ENCODE data around the gene NUAK2.

The NUAK2 gene

DNA sequence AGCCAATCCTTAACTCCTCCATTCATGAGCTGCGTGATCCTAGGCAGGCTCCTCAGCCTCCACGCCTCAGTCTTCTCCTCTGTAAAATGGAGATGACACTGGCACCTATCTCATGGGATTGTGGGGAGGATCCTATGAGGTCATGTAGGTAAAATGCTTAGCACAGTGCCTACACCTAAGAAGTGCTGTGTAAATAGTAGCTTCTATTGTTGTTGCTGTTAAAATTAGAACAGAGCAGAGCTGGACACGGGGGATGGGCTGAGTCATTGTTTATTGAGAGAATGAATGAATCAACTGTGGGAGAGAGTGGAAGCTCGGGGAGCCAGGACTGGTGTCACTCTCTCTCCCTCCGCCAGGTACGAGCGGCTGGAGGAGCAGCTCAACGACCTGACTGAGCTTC is 50.8 kb downstream of the NUAK2 start:
- no peak for DNase-seq

DNA sequence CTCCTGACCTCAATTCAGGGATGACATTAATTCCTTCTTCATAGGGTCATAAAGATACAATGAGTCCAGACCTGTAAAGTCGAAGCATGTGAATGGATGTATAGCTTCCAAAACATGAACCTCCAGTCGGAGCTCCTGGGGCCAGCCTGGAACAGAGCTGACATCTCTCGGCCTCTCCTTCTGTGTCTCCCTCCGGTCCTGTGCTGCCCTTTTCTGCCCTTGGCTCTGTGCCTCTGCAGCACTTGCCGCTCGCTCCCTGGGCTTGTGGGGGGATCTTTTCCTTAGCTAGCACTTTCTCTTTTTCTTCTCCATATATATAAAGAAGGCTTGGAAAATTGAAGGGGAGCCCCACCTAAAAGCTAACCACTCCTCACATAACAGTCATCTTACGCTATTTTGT is 51.3 kb downstream of the NUAK2 start:
- no peak for DNase-seq

DNA sequence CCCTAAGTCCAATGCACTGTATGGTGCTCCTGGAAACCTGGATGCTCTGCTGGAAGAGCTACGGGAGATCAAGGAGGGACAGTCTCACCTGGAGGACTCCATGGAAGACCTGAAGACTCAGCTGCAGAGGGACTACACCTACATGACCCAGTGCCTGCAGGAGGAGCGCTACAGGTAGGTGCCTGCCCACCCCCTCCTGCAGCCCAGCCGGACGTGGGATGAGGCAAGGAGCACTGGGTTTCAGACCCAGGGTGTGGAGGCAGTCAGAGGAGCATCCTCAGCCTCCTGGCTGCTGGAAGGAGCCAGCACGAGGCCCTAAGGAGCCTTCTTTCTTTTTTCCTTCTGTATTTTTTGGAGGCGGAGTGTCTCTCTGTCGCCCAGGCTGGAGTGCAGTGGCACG is 51.8 kb downstream of the NUAK2 start:
- DNase-seq: no peak

- DNase-seq: no peak
Measured at GRCh38 chr1:205268846-205269680, 52.5 kb downstream of the NUAK2 start.

GRCh38 chr1:205267306-205267902 is 54.1 kb downstream of the NUAK2 start:
- DNase-seq: no peak

- no peak for DNase-seq
Measured at GRCh38 chr1:205266611-205267305, 54.8 kb downstream of the NUAK2 start.

DNA sequence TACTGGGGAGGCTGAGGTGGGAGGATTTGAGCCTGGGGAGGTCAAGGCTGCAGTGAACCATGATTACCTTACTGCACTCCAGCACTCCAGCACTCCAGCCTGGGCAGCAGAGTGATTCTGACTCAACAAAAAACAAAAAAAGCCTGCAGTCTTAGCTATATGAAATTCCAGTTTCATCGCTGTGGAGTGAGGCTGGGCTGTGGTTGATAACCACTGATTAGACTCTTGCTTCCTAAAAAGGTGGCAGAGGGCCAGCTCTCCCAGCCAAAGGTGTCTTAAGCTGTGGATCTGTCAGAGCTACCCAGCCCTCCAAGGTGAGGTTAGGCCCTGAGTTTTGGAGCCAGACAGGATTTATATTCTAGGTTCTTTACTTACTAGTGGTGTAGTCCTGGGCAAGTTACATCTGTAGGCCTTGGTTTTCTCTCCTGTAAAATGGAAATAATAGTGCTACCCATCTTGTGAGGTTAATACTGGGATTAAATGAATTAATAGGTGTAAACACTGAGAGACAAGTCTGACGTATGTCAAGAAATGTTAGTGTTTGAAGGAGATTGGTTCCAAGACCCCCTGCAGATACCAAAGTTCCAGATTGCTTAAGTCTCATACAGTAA is 57.9 kb downstream of the NUAK2 start:
- no peak for DNase-seq

GRCh38 chr1:205262731-205263171 is 58.8 kb downstream of the NUAK2 start:
- DNase-seq: no peak

- no peak for DNase-seq
Measured at GRCh38 chr1:205261946-205262691, 59.4 kb downstream of the NUAK2 start.

- no peak for DNase-seq
Measured at GRCh38 chr1:205260948-205261732, 60.4 kb downstream of the NUAK2 start.

GRCh38 chr1:205259998-205260397 is 61.5 kb downstream of the NUAK2 start:
- no peak for DNase-seq

GRCh38 chr1:205259324-205259832 is 62.2 kb downstream of the NUAK2 start:
- no peak for DNase-seq

DNA sequence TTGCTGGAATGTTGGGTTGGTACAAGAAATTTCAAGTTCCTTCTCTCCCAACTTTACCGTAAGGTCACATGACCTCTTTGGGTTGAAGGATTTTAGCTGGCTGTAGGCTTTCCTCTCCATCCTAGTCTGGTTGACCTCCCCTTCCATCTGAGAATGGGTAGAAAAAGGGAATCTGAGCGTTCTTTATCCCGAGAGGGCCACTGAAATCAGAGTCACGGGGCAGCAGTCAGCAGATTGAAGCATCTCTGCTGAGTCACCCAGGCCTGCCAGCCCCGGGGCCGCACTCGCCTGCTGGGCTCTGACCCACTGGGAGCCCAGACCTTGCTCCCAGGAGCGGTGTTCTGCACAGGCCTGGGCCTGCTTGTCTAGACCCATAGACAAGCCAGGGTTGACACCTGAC is 62.8 kb downstream of the NUAK2 start:
- no peak for DNase-seq

DNA sequence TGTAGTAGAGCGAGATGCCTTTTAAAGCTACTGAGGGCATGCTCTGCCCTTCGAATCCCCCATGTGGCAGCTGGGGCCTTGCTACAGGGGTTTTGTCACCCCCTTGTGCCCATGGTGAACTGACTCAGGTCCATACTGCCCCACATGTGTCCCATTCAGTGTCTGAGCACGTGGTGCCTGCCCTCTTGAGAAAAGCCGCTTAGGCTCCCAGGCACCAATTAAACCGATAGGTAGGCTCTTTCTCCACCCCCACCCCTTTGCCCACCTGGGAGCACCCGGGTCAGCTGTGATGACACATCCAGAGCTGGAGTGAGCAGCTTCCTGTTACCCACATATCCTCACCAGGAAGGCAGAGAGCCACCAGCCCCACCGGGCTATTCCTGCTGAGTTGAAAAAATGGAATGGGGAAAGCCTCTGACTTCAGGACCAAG is 63.3 kb downstream of the NUAK2 start:
- DNase-seq: no peak

GRCh38 chr1:205257735-205258134 is 63.8 kb downstream of the NUAK2 start:
- DNase-seq: no peak

DNA sequence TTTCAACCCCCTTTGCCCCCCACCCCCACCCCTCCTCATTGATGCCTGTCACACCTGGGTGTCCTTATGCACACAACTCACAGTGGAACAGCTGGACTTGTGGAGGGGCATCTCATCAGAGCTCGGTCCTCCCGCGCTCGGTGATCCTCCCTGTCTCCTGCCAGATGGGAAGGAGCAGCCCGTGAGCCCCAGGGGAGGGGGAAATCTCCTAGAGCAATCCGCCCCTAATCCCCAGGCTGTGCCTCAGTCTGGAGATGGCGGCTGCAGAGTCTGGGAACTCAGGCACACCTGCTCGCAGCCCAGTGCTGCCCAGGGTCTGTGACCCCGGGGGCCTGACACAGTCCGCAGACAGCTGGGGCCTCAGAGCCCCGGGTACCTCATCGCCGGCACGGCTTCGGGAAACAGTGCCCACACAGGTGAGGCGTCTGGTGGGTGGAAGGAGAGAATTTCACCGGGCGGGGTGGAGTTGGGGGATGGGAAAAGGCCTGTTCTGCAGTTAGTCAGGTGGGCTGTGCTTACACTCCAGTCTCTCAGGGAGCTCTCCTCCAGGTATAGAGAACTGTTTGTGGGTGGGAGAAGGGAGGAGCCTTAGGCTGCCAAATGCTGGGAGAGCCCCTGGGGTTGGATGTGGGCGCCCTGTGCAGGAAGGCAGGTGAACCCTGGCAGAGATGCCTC is 64.5 kb downstream of the NUAK2 start:
- no peak for DNase-seq

DNA sequence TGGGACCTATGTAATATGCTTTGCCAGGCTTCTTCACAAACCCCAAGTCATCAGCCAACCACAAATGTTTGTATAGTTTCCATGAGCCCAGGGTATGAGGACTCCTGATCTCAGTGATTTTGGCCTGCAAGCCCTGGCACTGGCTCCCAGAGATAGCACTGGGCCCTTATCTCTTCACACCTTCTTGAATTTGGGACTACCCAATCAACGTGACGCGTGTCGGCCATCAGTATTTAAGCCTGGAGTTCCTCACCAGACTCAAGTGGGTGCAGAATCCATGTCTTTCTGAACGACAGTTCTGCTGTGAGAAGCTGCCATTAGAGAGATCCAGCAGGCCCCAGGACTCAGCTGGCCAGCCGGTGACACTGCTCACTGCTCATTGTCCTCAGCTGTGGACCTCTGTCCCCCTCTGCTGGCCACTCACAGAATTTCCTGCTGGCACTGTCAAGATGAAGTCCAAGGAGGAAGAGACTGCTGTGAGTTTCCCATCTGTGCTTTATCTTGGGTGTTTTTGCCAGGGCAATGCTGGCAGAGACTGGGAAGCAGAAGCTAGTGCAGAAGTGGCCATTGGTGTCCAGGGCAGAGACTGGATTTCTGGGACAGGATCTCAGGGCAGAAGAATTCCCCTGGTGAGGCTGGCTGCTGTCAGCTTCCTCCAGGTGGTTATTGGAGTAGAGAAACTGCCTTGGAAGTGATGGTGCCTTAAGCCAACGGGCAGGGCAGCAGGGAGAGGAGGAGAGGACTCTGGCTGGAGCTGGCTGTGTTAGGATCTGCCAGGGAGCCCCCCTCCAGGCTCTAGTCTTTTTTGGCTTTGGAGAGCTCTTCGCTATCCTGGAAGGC is 65.4 kb downstream of the NUAK2 start:
- peak; percentile 78 for DNase-seq
